Activated T-helper 17 cell treated with anti-CD3 and anti-CD28 coated beads, Interleukin-2, amount 50 U/mL, for 72 hours (primary cell): ENCODE data around the gene KLF11. TPM values are rescaled to one million over a fixed set of nuclear protein-coding genes. Genes with fewer than 3 reads are reported as not detected.
"Not testable (repeated sequence)": the region's sequence is repeated elsewhere in the genome, so short reads cannot be mapped to it uniquely, and the experiment has no call there.

Source experiments
- ATAC-seq: fragments of 150-1000 bp; cut with Tn5 transposase; replicated peaks from 2 replicates; pipeline ENCODE4 v1.10.0; 2021; ENCODE audit warnings: mild to moderate bottlenecking, moderate library complexity
- H3K27ac Mint-ChIP-seq: one replicate; pipeline ENCODE4 v1.8.0; 2022; ENCODE audit warnings: mixed read lengths
- H3K27me3 Mint-ChIP-seq: one replicate; pipeline ENCODE4 v1.8.0; 2022; ENCODE audit warnings: mixed read lengths
- H3K36me3 Mint-ChIP-seq: one replicate; pipeline ENCODE4 v1.8.0; 2022; ENCODE audit warnings: low read depth, mild to moderate bottlenecking, mixed read lengths
- H3K4me1 Mint-ChIP-seq: one replicate; pipeline ENCODE4 v1.8.0; 2022; ENCODE audit warnings: mixed read lengths
- H3K4me3 Mint-ChIP-seq: one replicate; pipeline ENCODE4 v1.8.0; 2022; ENCODE audit warnings: mild to moderate bottlenecking, mixed read lengths
- H3K9me3 Mint-ChIP-seq: one replicate; pipeline ENCODE4 v1.8.0; 2022; ENCODE audit warnings: mixed read lengths
- total RNA-seq, 2 donors: library from RNA; stranded (reverse); gene quantifications; one replicate each; pipeline ENCODE4 v1.2.3, GENCODE V29; 2022

KLF11 gene
- total RNA-seq, 2 donors from 2014 or later, result 5.6 to 7.9 TPM

- no peak overlapping the region for H3K4me3 Mint-ChIP-seq
- H3K27ac Mint-ChIP-seq, result no peak overlapping the region
- H3K4me1 Mint-ChIP-seq, result peaks cover 10% of the 10 kb centered on the region
- no peaks in the 10 kb centered on the region for H3K36me3 Mint-ChIP-seq
- no peaks in the 10 kb centered on the region for H3K27me3 Mint-ChIP-seq
- no peaks in the 10 kb centered on the region for H3K9me3 Mint-ChIP-seq
- no peak for ATAC-seq
Observed at GRCh38 chr2:10027660-10028330, 15.6 kb upstream of the KLF11 start.

GRCh38 chr2:10028407-10028987 lies 14.9 kb upstream of the KLF11 start:
- H3K4me1 Mint-ChIP-seq, result peaks cover 10% of the 10 kb centered on the region
- ATAC-seq, result no peak
- H3K9me3 Mint-ChIP-seq, result no peaks in the 10 kb centered on the region
- no peaks in the 10 kb centered on the region for H3K27me3 Mint-ChIP-seq
- peak overlapping the region; percentile 49 for H3K4me3 Mint-ChIP-seq
- no peaks in the 10 kb centered on the region for H3K36me3 Mint-ChIP-seq
- no peak overlapping the region for H3K27ac Mint-ChIP-seq

DNA sequence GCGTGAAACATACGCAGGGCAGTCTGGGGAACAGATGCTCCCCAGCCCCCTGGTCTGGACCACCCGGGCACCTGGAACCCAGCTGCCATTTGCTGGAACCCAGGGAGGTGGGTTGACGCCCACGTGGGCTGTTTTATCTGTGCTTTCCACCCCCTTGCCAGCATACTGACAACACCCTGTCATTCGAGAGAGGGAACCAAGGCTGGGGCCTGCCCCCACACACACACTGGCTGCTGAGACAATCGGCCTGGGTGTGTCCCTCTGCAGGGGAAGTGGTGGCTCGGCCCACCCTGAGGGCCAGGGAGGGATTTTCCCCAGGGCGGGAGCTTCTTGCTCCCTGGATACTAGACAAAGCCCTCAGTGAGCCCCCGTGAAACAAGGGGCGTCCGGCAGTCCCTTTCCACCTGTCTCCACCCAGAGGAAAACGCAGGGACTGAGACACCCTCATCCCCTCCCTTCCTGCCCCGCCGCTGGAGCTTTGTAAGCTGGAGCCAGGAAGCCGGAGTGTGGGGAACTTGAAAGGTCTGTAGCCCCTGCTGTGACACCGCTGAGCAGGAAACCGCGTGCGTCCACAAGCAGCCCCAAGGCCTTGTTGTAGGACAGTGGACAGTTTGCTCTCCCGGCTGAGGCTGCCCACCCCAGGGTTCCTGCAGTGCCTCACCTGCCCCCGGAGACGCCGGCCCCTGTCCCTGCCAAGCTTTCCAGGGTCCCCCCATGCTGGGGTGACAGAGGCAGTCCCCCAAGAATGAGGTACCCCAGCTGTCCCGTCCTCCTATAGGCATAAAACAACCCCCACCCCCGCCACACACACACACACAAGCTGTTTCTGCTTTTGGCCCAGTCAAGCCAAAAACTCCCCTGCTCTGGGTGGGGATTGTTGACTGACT lies 14.1 kb upstream of the KLF11 start:
- Mint-ChIP-seq H3K9me3 (no peaks in the 10 kb centered on the region), H3K27ac (peak overlapping the region; percentile 50), H3K4me1 (peaks cover 10% of the 10 kb centered on the region), H3K27me3 (no peaks in the 10 kb centered on the region), H3K36me3 (no peaks in the 10 kb centered on the region), H3K4me3 (peak overlapping the region; percentile 49)
- ATAC-seq, result peak; percentile 90

- peak overlapping the region; percentile 50 for H3K27ac Mint-ChIP-seq
- H3K4me1 Mint-ChIP-seq, result peaks cover 14% of the 10 kb centered on the region
- H3K36me3 Mint-ChIP-seq, result no peaks in the 10 kb centered on the region
- H3K9me3 Mint-ChIP-seq, result no peaks in the 10 kb centered on the region
- H3K4me3 Mint-ChIP-seq, result peak overlapping the region; percentile 49
- no peaks in the 10 kb centered on the region for H3K27me3 Mint-ChIP-seq
- no peak for ATAC-seq
Observed at GRCh38 chr2:10029875-10030223, 13.5 kb upstream of the KLF11 start.

- Mint-ChIP-seq H3K9me3 (no peaks in the 10 kb centered on the region), H3K27me3 (no peaks in the 10 kb centered on the region), H3K4me3 (peak overlapping the region; percentile 49), H3K4me1 (peaks cover 17% of the 10 kb centered on the region), H3K27ac (peak overlapping the region; percentile 50), H3K36me3 (no peaks in the 10 kb centered on the region)
- no peak for ATAC-seq
Observed at GRCh38 chr2:10030311-10030736, 13.0 kb upstream of the KLF11 start.

GRCh38 chr2:10030798-10031197 lies 12.6 kb upstream of the KLF11 start:
- H3K36me3 Mint-ChIP-seq, H3K9me3 Mint-ChIP-seq, ATAC-seq, H3K27ac Mint-ChIP-seq, H3K27me3 Mint-ChIP-seq, H3K4me3 Mint-ChIP-seq: not testable (repeated sequence)
- peaks cover 17% of the 10 kb centered on the region for H3K4me1 Mint-ChIP-seq

- H3K27me3 Mint-ChIP-seq, result no peaks in the 10 kb centered on the region
- no peak overlapping the region for H3K4me3 Mint-ChIP-seq
- H3K4me1 Mint-ChIP-seq, result peaks cover 17% of the 10 kb centered on the region
- H3K27ac Mint-ChIP-seq, result no peak overlapping the region
- no peak for ATAC-seq
- H3K36me3 Mint-ChIP-seq, result no peaks in the 10 kb centered on the region
- no peaks in the 10 kb centered on the region for H3K9me3 Mint-ChIP-seq
Observed at GRCh38 chr2:10031886-10032745, 11.2 kb upstream of the KLF11 start.

DNA sequence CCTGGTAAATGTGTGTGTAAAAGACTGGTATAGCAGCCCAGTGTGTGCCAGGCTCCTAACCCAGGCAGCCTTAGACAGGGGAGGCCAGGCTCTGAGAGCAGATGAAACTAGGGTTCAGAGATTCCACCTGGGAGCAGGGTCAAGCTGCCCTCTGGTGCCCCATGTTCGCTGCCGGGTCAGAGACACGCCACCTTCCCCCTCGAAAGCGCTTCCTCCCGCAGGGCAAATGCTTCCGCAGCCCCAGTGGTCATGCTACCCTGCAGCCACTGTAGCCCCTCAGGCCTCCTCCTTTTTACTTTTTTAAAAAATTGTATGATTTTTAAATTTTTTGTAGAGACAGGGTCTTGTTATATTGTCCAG lies 10.6 kb upstream of the KLF11 start:
- Mint-ChIP-seq H3K4me1 (peaks cover 17% of the 10 kb centered on the region), H3K27me3 (no peaks in the 10 kb centered on the region), H3K27ac (no peak overlapping the region), H3K36me3 (no peaks in the 10 kb centered on the region), H3K9me3 (no peaks in the 10 kb centered on the region), H3K4me3 (no peak overlapping the region)
- ATAC-seq, result no peak

DNA sequence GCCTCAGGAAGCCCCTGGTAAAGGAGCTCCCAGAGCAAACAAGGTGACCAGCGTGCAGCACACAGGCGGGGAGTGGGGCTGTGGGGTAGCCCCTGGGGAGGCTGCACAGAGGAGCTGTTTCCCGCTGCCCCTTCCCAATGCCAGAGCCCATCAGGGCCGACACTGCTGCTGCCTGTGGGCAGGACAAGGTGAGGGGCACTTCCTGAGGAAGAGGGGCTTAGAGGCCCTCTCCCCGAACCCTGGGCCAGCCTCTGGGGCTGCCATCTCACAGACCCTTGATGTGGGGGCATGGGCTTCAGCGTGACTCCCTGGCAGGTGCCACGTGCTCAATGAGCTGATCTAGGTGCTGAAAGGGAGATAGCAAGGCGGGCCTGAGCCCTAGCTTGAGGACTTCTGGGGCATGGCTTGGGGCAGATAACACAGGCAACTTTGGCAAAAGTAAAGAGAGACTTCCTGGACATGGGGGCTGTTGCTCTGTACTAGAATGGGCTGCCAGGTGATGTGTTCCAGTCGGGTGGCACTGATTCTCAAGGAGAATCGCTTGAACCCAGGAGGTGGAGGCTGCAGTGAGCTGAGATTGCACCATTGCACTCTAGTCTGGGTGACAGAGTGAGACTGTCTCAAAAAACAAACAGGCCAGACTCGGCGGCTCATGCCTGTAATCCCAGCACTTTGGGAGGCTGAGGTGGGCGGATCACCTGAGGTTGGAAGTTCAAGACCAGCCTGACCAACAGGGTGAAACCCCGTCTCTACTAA lies 9.9 kb upstream of the KLF11 start:
- no peak overlapping the region for H3K4me3 Mint-ChIP-seq
- H3K27me3 Mint-ChIP-seq, result no peaks in the 10 kb centered on the region
- H3K27ac Mint-ChIP-seq, result no peak overlapping the region
- H3K4me1 Mint-ChIP-seq, result peaks cover 17% of the 10 kb centered on the region
- no peak for ATAC-seq
- no peaks in the 10 kb centered on the region for H3K9me3 Mint-ChIP-seq
- H3K36me3 Mint-ChIP-seq, result no peaks in the 10 kb centered on the region

DNA sequence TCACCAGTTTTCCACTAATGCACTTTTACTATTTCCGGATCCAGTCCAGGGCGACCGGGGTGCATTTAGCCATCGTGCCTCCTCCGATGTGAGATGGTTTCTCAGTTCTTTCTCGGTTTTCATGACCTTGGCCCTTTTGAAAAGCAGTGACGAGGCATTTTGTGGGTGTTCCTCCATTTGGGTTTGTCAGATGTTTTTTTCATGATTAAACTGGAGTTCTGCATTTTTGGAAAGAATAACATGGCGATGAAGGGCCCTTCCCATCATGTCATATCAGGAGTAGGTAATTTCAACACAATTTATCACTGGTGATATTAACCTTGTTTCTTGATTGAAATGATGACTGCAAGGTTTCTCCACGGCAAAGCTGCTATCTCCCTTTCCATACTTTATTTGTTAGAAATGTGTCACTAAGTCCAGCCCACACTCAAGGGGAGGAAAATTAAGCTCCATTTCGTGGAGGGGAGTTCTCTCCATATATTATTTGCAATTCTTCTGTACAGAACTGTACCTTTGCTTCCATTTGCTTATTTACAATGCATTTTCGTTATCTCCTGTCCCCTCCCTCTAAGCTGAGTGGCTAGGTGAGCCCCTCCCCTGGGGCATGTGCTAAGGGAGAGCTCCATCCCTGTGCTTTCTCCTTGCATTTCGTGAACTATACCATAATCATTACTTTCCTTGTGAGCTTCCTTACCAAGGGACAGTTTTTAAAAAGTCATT lies 8.9 kb upstream of the KLF11 start:
- Mint-ChIP-seq H3K27me3 (no peaks in the 10 kb centered on the region), H3K9me3 (no peaks in the 10 kb centered on the region), H3K4me3 (peak overlapping the region; percentile 51), H3K4me1 (peaks cover 16% of the 10 kb centered on the region), H3K27ac (peak overlapping the region; percentile 82), H3K36me3 (no peaks in the 10 kb centered on the region)
- no peak for ATAC-seq

GRCh38 chr2:10035053-10035422 lies 8.3 kb upstream of the KLF11 start:
- Mint-ChIP-seq H3K27ac (peak overlapping the region; percentile 82), H3K4me1 (peaks cover 11% of the 10 kb centered on the region), H3K27me3 (no peaks in the 10 kb centered on the region), H3K4me3 (peak overlapping the region; percentile 51), H3K36me3 (no peaks in the 10 kb centered on the region), H3K9me3 (no peaks in the 10 kb centered on the region)
- ATAC-seq, result peak; percentile 77

DNA sequence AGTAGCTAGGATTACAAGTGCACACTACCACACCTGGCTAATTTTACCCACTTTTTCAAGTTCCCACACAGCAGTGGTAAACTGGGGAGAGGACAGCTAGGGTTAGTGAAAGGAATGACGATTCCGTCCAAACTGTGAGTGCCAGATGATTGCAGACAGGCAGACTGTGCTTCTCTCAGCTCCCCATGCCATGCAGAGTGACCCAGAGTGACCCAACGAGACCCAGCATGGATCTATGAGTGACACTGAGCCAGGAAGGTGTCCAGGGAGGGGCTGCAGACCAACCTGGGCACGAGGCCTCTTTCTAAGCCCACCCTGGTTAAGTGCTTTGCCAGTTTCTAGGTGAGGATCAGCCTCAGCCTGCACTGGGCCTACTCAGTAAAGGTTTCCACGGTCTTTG lies 7.7 kb upstream of the KLF11 start:
- Mint-ChIP-seq H3K27me3 (no peaks in the 10 kb centered on the region), H3K27ac (peak overlapping the region; percentile 82), H3K4me3 (peak overlapping the region; percentile 51), H3K9me3 (no peaks in the 10 kb centered on the region), H3K4me1 (peaks cover 7% of the 10 kb centered on the region), H3K36me3 (no peaks in the 10 kb centered on the region)
- ATAC-seq, result no peak

DNA sequence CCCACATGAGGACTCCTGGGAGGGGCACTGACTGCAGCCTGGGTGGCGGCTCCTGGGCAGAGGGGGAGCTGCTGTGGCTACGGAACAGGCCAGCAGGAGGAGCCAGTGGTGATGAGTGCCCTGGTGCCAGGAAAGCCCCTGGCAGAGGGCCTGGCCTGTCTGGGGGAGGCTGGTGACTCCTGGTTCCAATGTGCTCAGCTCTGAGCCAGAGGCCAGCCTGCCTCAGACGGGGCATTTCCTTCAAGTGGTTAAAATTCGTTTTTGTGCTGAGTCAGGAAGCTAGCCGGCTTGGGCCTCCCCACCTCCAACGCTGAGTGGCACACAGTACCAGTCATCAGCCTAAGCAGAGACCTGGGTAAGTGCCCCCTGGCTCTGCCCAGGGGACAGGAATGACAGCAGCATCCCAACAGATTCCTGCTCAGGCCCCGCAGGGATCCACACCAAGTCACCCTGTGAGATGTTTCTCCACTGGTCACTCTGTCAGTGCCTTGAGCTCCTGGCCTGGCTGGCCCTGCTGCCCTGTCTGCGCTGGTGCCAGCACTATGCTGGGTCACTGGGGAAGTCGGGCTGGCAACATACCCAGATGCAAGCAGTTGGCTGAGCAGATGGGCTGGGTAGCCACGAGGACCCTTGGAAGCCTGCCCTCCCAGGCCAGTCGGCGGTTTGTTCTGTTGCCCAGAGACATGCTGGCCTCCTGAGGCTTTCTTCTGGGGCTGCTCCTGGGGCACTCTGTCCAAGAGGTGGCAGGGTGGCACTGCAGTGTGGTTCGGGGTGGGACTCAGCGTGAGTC lies 7.1 kb upstream of the KLF11 start:
- no peak overlapping the region for H3K4me3 Mint-ChIP-seq
- H3K27ac Mint-ChIP-seq, result peak overlapping the region; percentile 82
- H3K36me3 Mint-ChIP-seq, result no peaks in the 10 kb centered on the region
- peak; percentile 87 for ATAC-seq
- H3K4me1 Mint-ChIP-seq, result peaks cover 7% of the 10 kb centered on the region
- no peaks in the 10 kb centered on the region for H3K9me3 Mint-ChIP-seq
- H3K27me3 Mint-ChIP-seq, result no peaks in the 10 kb centered on the region
